GM19025 (cell line): ENCODE results near the gene SGSH.
"Not testable (repeated sequence)": the region's sequence is repeated elsewhere in the genome, so short reads cannot be mapped to it uniquely, and the experiment has no call there.

Experiments used
- ATAC-seq: cut with Tn5 transposase; IDR thresholded peaks from one replicate; pipeline ENCODE4 v1.9.1; 2021; ENCODE audit warnings: mild to moderate bottlenecking, low read depth, moderate library complexity; ENCODE audit not compliant: unreplicated experiment

Gene SGSH

DNA sequence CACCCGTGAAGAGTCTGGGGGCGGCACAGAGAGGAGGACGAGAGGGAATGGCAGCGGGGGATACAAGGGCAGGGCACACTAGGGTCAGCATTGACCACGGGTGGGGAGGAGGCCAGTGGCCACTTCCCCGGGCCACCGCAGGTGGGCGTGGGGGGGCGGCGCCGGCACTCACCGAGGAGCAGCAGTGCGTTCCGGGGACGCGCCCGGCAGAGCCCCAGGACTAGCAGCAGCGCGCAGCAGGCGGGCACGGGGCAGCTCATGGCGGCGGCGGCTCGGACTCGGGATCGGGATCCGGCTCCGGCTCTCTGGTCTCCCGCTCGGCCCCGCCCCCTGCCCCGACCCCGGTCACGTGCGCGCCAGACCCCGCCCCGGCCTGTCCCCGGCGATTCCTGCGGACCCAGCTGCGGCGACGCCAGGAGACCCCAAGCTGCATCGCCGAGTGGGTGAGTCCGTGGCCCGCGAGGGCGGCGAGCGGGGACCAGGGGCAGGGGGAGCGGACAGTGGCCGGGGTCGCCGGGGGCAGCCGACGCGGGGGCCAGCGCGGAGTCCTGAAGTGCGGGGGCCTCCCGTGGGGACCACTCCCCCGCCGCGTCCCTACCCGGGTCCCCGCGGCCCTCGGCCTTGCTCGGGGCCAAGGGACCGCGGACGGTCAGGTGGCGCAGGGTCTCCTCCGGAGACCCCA lies at the start of gene SGSH, which contains the start of gene SLC26A11:
TSS of gene SGSH (minus strand) at position 280 of the 682 bp plus-strand sequence. CDS start at position 260, 20 bp downstream.
TSS of gene SLC26A11 (plus strand) at position 374 of the 682 bp plus-strand sequence. CDS start 1,134 bp downstream, outside the sequence.
- no peak for ATAC-seq

DNA sequence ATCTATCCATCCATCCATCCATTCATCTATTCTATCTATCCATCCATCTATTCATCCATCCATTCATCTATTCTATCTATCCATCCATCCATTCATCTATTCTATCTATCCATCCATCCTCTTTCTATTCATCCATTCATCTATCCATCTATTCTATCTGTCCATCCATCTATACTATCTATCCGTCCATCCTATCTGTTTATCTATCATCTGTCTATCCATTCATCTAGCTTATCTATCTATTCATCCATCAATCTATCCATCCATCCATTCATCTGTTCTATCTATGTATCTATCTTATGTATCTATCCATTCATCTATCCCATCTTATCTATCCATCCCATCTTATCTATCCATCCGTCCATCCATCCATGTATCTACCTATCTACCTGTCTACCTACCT lies 49.3 kb upstream of the SGSH start:
- no peak for ATAC-seq

DNA sequence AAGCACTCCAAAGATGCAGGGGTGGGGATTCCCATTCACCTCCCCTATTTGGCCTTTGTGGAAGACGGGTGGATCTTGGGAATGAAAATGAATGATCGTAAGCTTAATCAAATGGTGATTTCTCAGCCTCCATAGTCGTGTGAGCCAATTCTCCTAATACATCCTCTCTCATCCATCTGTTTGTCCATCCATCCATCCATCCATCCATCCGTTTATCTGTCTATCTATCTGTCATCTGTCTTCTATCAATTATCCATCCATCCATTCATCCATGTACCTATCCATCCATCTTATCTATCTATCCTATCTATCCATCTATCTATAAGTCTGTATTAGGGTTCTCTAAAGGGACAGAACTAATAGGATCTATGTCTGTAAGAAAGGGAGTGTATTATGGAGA lies 48.3 kb upstream of the SGSH start:
- ATAC-seq: no peak

DNA sequence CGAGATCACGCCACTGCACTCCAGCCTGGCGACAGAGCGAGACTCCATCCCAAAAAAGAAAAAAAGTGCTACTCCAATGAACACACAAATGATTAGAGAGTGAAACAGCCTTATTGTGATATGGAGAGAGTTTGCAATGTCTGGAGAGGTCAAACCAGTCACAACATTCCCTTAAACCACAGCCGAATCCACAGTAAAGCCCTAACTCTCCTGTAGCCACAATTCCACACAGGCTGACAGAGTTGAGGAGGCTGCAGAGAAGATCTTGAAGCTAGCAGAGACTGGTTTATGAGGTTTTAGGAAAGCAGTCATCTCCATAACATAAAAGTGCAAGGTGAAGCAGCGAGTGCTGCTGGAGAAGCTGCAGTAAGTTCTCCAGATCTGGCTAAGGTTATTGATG lies 47.3 kb upstream of the SGSH start:
- no peak for ATAC-seq

DNA sequence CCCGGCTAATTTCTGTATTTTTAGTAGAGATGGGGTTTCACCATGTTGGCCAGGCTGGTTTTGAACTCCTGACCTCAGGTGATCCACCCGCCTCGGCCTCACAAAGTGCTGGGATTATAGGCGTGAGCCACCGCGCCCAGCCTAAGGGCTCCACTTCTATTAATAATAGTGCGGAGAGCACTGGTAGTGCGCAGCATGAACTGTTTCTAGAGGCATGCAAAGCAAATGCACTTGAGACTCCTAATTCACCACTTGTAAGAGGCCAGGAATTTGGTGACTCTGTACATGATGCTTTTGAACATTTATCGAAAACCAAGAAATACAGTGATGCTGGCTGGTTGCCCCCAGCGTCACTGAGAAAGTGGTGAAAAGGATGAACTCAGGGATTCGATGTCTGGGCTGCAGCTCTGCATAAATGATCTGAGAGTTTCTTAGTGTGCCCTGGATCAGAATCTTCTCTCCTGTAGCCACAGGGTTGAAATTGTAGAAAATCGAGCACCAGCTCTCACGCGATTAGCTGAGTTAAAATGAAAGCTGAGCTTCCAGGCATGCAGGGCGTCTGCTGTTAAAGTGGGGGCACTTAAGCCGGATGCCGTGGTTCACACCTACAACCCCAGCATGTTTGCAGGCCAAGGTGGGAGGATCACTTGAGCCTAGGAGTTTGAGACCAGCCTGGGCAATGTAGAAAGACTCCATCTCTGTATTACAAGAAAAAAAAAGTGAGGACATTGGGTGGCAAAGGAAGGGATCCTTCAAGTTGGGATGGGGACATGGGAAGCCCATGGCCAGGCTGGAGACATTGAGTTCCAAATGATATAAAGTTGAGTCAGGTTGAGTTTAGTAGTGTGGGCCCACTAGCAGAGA lies 45.3 kb upstream of the SGSH start:
- no peak for ATAC-seq

DNA sequence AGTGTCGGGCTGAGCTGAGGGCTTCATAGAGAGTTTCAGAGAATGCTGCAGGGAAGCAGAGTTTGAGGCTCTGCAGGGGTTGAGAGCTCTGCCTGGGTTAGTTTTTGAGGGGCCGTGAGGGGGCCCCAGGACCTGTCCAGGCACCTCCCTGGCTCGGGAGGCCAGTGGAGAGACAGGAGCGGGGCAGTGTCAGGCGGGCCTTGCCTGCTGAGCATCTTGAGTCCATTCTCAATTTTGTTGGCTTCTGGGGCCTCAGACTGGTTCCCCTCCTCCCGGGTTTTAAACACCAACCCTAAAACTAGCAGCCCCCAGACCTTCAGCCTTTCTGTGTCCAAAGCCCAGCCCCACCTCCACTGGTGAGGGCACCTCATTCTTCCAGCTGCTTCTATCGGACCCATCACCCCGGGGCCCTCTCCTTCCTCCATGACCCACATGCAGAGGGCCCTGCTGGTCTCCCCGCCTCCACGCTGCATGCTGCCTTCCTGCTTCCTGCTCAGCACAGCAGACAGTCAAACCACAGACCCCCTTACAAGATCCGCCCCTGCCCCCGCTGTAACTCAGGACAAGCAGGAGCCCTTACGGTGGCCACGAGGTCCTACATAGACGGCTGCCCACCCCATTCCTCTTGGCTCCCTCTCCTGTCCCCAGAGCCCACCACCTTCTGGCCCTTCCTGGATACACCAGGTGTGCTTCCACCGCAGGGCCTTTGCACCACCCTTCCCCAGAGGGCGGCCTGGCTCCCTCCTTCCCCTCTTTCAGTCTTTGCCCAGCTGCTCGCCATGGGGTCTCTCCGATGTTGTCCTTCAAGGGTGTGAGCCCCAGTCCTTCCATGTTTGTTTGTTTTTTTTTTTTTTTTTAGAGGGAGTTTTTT lies 44.3 kb upstream of the SGSH start:
- no peak for ATAC-seq

DNA sequence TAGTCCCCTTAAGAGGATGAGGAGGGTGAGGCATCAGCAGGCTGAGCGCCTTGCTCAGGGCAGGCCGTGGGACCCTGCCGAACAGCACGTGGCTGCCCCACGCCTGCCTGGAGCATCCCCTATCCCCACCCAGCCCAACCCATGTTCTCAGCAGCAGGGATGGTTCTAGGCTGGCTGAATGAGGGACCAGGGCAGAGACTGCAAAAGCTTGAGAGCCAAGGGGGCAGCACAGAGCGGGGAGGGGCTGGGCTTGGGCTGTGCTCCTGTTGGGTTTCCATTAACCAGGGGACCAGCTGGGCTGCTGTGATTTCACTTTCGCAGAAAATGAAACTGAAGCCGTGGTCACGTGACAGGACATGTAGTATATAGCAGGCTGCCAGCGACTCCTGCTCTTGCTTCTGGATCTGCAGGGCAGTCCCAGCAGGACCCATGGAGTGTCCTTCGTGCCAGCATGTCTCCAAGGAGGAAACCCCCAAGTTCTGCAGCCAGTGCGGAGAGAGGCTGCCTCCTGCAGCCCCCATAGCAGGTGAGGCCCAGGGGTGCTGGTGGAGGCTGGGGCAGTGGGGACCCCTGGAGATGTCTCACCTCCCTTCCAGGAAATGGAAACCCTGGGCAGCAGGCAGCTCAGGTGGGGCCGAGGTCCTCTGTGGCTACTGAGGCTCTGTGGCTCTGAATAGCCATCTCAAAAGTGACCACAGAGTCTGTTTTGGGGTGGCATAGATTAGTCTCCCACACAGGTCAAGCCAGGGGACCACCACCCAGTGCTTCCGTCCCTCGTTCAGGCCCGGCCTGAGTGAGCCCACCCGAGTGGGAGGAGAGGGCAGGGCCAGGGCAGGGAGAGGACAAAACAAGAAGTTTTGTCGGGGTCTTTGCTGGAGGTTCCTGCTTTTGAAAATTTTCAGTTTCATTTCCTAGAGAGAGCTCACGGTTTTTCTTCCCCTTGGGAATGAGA lies 43.4 kb upstream of the SGSH start:
- ATAC-seq: peak; percentile 33

DNA sequence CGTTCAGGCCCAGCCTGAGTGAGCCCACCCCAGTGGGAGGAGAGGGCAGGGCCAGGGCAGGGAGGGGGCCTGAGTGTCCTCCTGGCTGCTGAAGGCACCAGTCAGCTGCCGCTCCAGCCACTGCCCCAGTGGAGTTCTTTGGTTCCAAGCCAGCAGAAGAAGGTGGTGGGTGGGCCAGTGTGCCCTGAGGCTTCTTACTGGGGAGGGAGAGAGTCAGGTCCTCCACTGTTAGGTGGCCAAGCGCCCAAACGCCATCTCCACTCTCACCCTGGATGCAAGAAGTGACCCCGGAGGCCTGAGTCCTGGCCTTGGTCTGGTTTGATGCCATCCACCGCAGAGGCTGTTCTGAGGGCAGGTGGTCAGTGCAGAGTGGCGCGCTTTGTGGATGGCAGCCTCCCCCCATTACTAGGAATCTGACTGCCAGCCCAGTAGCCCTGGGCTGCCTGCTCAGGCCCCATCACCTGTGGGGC lies 42.7 kb upstream of the SGSH start:
- no peak for ATAC-seq

DNA sequence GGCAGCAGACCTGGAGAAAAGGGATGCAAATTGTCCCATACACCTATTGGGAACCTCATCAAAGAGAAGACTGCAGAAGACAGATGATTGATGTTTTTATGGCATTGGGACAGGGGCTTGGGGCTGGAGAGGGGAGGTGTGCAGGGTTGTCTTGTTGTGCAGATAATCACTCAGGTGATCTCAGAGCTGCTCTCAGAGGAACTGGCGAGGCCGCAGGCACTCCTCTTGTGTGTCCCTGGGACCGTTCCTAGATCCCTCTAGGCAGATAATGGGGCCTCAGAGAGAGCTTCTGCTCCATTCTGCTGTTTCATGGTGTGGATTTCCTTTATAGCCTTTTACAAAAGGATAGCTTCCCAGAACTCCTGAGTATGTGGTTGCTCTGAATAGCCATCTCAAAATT lies 42.2 kb upstream of the SGSH start:
- ATAC-seq: no peak

DNA sequence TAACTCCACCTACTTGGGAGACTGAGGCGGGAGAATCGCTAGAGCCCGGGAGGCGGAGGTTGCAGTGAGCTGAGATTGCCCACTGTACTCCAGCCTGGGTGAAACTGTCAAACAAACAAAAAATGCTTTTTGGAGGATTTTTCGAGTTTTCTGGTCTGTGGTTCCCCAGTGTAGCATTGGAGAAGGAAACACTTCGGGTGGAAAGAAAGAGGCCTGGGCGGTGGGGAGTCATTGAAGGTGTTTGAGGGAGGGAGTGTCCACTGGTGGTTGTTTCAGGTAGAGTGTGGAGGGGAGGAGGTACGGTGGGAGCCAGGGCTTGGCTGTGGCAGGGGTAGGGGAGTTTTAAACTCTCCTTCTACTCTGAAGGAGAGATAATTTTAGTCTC lies 41.8 kb upstream of the SGSH start:
- ATAC-seq: no peak

DNA sequence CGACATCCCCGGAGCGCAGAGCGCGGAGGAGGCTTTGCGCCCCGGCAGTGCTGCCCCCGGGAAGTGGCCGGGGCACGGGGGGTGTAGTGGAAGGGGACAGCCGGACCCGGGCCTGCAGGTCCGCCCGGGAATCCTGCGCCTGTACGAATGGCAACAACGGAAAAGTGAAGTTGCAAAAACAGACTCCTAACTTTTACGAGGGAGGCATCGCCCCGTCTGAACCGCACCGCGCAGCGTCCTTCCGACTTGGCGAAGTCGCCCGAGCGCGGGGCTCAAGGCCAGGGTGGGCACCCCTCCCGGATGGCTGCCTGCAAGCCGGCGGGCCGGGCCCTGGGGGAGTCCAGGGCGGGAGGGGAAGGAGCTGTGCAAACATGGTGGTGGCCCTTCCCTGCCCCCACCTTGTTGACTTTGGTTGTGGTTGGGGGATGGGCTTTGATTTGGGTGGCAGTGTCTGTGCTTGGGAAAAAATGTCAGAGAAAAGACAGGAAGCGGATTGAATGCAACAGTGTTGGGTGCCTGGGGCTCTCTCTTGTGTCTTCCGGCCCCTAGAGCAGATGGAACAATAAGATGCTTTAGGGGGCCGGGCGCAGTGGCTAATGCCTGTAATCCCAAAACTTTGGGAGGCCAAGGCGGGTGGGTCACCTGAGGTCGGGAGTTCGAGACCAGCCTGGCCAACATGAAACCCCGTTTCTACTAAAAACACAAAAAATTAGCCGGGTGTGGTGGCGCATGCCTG lies 41.2 kb upstream of the SGSH start:
- no peak for ATAC-seq

DNA sequence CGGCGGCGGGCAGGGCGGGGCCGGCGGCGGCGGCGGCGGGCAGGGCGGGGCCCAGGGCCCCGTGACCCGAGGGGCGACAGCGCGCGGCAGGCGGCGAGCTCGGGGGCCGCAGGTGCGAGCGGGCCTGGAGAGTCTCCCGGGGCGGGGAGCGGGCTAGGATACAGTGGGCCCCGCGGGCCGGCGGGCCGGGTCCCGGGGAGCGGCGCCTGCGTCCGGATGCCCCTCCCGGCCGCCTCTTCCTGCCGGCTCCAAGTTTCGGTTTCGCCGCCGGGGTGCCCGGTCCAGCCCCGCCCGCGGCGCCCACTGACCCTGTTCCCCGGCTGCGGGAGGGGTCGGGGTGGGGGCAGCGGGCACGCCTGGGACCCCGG lies 40.6 kb upstream of the SGSH start, which contains the start of gene RNF213:
TSS of gene RNF213 (plus strand) at position 62 of the 368 bp plus-strand sequence. CDS start 2,830 bp downstream, outside the sequence.
- ATAC-seq: no peak

DNA sequence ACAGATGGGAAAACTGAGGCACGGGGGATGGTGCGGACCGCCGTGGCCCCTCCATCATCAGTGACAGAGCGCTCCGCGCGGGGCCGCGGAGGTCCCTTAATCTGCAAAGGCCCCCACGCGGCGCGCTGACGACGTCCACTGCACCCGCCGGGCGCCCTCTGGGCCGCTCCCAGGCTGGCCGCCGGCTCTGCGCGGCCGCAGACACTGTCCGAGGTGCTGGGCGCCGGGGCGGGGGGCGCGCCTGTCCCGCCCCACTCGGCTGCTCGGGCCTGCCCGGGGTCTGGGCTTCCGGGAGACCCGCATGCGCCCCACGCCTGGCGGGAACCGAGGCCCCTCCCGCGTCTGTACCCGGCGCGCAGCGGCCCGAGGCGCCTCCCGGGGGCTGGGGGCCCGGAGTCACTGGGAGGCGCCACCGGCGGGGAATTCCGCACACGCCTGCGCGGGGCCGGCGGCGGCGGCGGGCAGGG lies 40.0 kb upstream of the SGSH start:
- ATAC-seq: peak; percentile 31

DNA sequence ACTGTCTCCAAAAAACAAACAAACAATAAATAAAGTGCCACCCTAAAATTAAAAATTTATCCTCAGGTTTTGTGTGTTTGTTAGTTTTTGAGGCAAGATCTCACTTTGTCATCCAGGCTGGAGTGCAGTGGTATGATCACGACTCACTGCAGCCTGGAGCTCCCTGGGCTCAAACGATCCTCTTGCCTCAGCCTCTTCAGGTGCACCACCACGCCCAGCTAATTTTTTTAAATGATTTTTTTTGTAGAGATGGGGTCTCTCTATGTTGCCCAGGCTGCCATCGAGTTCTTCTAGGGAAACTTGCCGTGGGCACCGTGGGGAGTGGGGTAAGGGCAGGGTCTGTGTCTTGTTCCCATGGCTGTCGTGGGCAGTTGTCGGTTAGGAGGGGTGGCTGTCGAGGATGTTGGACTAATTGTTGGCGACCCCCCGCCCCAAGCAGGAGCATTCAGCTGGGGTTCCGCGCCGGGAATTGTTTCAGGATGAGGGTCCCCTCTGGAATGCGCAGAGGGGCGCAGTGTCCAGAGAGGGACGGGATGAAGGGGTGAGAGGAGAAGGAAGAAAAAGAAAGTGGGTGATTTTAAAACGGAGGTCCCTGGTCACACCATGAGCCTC lies 39.4 kb upstream of the SGSH start:
- ATAC-seq: no peak

DNA sequence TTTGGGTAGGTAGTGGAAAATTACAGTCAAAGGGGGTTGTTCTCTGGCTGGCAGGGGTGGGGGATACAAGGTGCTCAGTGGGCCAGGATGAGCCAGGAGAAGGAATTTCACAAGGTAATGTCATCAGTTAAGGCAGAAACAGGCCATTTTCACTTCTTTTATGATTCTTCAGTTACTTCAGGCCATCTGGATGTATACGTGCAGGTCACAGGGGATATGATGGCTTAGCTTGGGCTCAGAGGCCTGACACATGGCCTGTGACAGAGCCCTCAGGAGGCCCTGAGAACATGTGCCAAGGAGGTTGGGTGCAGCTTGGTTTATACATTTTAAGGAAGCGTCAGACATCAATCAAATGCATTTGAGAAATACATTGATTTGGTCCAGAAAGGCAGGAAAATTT lies 38.2 kb upstream of the SGSH start:
- not testable (repeated sequence) for ATAC-seq

DNA sequence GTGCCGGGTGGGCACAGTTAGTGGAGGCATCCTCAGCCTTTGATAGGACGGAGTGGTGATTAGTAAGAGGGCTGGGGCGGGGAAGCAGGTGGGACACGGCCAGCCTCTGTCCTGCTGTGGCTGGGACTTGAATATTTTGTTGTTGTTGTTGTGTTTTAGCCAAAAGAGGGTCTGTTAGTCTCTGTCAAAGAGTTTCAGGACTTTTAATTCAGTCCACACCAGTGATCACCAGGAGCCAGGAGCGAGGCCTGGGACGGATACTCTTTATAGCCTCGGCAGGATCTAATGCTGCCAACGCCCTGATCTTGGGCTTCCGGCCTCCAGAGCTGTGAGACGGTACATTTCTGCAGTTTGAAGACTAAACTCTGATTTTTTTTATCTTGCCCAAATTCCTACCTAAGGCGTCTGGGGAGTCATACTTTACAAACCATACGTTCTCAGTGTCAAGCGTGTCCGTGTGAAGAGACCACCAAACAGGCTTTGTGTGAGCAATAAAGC lies 37.6 kb upstream of the SGSH start:
- ATAC-seq: no peak

DNA sequence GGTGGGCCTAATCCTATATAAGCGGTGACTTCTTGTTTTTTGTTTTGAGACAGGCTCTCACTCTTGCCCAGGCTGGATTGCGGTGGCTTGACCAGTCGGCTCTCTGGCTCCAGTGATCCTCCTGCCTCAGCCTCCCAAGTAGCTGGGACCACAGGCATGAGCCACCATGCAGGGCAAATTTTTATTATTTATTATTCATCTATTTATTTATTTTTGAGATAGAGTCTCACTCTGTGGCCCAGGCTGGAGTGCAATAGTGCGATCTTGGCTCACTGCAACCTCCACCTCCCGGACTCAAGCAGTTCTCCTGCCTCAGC lies 35.9 kb upstream of the SGSH start:
- no peak for ATAC-seq
